ENCODE measurements around the gene PTPRK.
"Not testable (repeated sequence)": the region's sequence is repeated elsewhere in the genome, so short reads cannot be mapped to it uniquely, and the experiment has no call there.

PTPRK gene

GRCh38 chr6:128452713-128453112 is 67.7 kb downstream of the PTPRK start:
- DNase-seq (ENCODE audit: extremely low read depth in 1 of 2, low read depth in 1 of 2) = no peak

GRCh38 chr6:128446497-128446896 is 73.9 kb downstream of the PTPRK start:
- DNase-seq (ENCODE audit: extremely low read depth in 1 of 2, low read depth in 1 of 2) = no peak

GRCh38 chr6:128443553-128443952 is 76.8 kb downstream of the PTPRK start:
- DNase-seq (ENCODE audit: extremely low read depth in 1 of 2, low read depth in 1 of 2) = no peak

GRCh38 chr6:128439627-128440026 is 80.8 kb downstream of the PTPRK start:
- DNase-seq (ENCODE audit: extremely low read depth in 1 of 2, low read depth in 1 of 2) = no peak

- no peak for DNase-seq (ENCODE audit: extremely low read depth in 1 of 2, low read depth in 1 of 2)
Observed at GRCh38 chr6:128438393-128438792, 82.0 kb downstream of the PTPRK start.

GRCh38 chr6:128437685-128438084 is 82.7 kb downstream of the PTPRK start:
- DNase-seq (ENCODE audit: extremely low read depth in 1 of 2, low read depth in 1 of 2) = no peak

- not testable (repeated sequence) for DNase-seq (ENCODE audit: extremely low read depth in 1 of 2, low read depth in 1 of 2)
Observed at GRCh38 chr6:128434752-128435151, 85.6 kb downstream of the PTPRK start.

GRCh38 chr6:128432394-128432793 is 88.0 kb downstream of the PTPRK start:
- no peak for DNase-seq (ENCODE audit: extremely low read depth in 1 of 2, low read depth in 1 of 2)

- no peak for DNase-seq (ENCODE audit: extremely low read depth in 1 of 2, low read depth in 1 of 2)
Observed at GRCh38 chr6:128427139-128427538, 93.3 kb downstream of the PTPRK start.

GRCh38 chr6:128425856-128426255 is 94.5 kb downstream of the PTPRK start:
- DNase-seq (ENCODE audit: extremely low read depth in 1 of 2, low read depth in 1 of 2) = no peak

- DNase-seq (ENCODE audit: extremely low read depth in 1 of 2, low read depth in 1 of 2) = no peak
Observed at GRCh38 chr6:128422871-128423270, 97.5 kb downstream of the PTPRK start.

- DNase-seq (ENCODE audit: extremely low read depth in 1 of 2, low read depth in 1 of 2) = no peak
Observed at GRCh38 chr6:128422200-128422599, 98.2 kb downstream of the PTPRK start.

- no peak for DNase-seq (ENCODE audit: extremely low read depth in 1 of 2, low read depth in 1 of 2)
Observed at GRCh38 chr6:128421788-128422187, 98.6 kb downstream of the PTPRK start.

GRCh38 chr6:128417698-128418097 is 102.7 kb downstream of the PTPRK start:
- no peak for DNase-seq (ENCODE audit: extremely low read depth in 1 of 2, low read depth in 1 of 2)

- DNase-seq (ENCODE audit: extremely low read depth in 1 of 2, low read depth in 1 of 2) = no peak
Observed at GRCh38 chr6:128415387-128415786, 105.0 kb downstream of the PTPRK start.

GRCh38 chr6:128414943-128415342 is 105.5 kb downstream of the PTPRK start:
- no peak for DNase-seq (ENCODE audit: extremely low read depth in 1 of 2, low read depth in 1 of 2)

- no peak for DNase-seq (ENCODE audit: extremely low read depth in 1 of 2, low read depth in 1 of 2)
Observed at GRCh38 chr6:128413291-128413690, 107.1 kb downstream of the PTPRK start.

- no peak for DNase-seq (ENCODE audit: extremely low read depth in 1 of 2, low read depth in 1 of 2)
Observed at GRCh38 chr6:128412680-128413079, 107.7 kb downstream of the PTPRK start.

GRCh38 chr6:128410584-128410983 is 109.8 kb downstream of the PTPRK start:
- DNase-seq (ENCODE audit: extremely low read depth in 1 of 2, low read depth in 1 of 2) = no peak

GRCh38 chr6:128409003-128409402 is 111.4 kb downstream of the PTPRK start:
- DNase-seq (ENCODE audit: extremely low read depth in 1 of 2, low read depth in 1 of 2) = no peak

- no peak for DNase-seq (ENCODE audit: extremely low read depth in 1 of 2, low read depth in 1 of 2)
Observed at GRCh38 chr6:128406453-128406852, 113.9 kb downstream of the PTPRK start.

- no peak for DNase-seq (ENCODE audit: extremely low read depth in 1 of 2, low read depth in 1 of 2)
Observed at GRCh38 chr6:128403618-128404444, 116.6 kb downstream of the PTPRK start.

GRCh38 chr6:128400875-128401274 is 119.5 kb downstream of the PTPRK start:
- DNase-seq (ENCODE audit: extremely low read depth in 1 of 2, low read depth in 1 of 2) = no peak
